Ishikawa (cell line): Measurements from ENCODE around the gene SRXN1.

Source experiments
- CEBPB ChIP-seq: IDR thresholded peaks from 2 replicates; pipeline ENCODE4 v1.6.1; 2012
- CREB1 ChIP-seq: IDR thresholded peaks from 2 replicates; pipeline ENCODE4 v1.6.1; 2012; ENCODE audit warnings: low read depth
- EGR1 ChIP-seq: IDR thresholded peaks from 2 replicates; pipeline ENCODE4 v1.6.1; 2012
- EP300 ChIP-seq: IDR thresholded peaks from 2 replicates; pipeline ENCODE4 v1.6.1; 2012; ENCODE audit warnings: borderline replicate concordance
- NFIC ChIP-seq: IDR thresholded peaks from 2 replicates; pipeline ENCODE4 v1.6.1; 2012
- RAD21 ChIP-seq: IDR thresholded peaks from 2 replicates; pipeline ENCODE4 v1.6.1; 2012; ENCODE audit warnings: low read depth
- TAF1 ChIP-seq: IDR thresholded peaks from 2 replicates; pipeline ENCODE4 v1.6.1; 2012; ENCODE audit warnings: low read depth, mild to moderate bottlenecking
- TEAD4 ChIP-seq: IDR thresholded peaks from 2 replicates; pipeline ENCODE4 v1.6.1; 2012
- USF1 ChIP-seq: IDR thresholded peaks from 2 replicates; pipeline ENCODE4 v1.6.1; 2012
- YY1 ChIP-seq: IDR thresholded peaks from 2 replicates; pipeline ENCODE4 v1.6.1; 2012; ENCODE audit warnings: low read depth
- ZBTB7A ChIP-seq: IDR thresholded peaks from 2 replicates; pipeline ENCODE4 v1.6.1; 2012; ENCODE audit warnings: low read depth
- TF ChIP-seq, protein P1 (sequence below): IDR thresholded peaks from 2 replicates; pipeline ENCODE4 v1.6.1; 2012
- TF ChIP-seq, protein P2 (sequence below): IDR thresholded peaks from 2 replicates; pipeline ENCODE4 v1.6.1; 2012; ENCODE audit warnings: low read depth, mild to moderate bottlenecking

DNA sequence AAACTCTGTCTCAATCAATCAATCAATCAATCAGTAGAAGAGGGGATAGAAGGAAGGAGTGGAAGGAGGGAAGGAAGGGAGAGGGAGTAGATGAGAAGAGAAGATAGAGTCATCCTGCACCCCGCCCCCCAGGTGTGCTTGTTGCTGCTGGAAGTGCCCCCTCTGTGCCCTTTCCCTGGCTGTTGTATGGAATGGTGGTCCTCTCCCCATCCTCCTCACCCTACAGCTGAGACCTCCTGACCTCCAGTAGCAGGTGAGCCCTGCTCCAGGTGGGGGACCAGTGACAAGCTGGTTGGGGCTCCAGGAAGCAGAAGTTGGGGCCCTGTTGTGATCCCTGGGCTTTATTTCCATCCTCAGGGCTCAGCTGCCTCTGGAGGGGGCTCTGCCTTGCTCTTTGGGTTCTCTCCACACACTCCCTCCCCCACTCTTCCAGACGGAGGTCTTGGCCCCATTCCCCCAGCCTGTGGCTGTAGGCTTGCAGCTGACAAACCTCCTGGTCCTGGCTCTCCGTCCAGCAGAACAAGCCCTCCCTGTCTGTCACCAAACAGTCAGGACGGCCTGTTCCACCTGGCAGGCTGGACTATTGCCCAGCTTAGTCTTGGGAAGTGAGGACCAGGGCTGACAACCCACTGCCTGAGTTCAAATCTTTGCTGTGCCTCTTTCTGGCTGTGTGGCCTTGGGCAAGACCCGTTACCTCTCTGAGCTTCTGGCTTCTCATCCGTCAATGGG, 48.6 kb upstream of the SRXN1 start:
- TF ChIP-seq YY1 (no peak), RAD21 (no peak), TAF1 (no peak), EP300 (no peak), NFIC (no peak), EGR1 (no peak), ZBTB7A (no peak), USF1 (no peak), CEBPB (no peak), TEAD4 (no peak), CREB1 (no peak)
- TF ChIP-seq, protein P1, sequence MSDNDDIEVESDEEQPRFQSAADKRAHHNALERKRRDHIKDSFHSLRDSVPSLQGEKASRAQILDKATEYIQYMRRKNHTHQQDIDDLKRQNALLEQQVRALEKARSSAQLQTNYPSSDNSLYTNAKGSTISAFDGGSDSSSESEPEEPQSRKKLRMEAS, result no peak
- TF ChIP-seq, protein P2, sequence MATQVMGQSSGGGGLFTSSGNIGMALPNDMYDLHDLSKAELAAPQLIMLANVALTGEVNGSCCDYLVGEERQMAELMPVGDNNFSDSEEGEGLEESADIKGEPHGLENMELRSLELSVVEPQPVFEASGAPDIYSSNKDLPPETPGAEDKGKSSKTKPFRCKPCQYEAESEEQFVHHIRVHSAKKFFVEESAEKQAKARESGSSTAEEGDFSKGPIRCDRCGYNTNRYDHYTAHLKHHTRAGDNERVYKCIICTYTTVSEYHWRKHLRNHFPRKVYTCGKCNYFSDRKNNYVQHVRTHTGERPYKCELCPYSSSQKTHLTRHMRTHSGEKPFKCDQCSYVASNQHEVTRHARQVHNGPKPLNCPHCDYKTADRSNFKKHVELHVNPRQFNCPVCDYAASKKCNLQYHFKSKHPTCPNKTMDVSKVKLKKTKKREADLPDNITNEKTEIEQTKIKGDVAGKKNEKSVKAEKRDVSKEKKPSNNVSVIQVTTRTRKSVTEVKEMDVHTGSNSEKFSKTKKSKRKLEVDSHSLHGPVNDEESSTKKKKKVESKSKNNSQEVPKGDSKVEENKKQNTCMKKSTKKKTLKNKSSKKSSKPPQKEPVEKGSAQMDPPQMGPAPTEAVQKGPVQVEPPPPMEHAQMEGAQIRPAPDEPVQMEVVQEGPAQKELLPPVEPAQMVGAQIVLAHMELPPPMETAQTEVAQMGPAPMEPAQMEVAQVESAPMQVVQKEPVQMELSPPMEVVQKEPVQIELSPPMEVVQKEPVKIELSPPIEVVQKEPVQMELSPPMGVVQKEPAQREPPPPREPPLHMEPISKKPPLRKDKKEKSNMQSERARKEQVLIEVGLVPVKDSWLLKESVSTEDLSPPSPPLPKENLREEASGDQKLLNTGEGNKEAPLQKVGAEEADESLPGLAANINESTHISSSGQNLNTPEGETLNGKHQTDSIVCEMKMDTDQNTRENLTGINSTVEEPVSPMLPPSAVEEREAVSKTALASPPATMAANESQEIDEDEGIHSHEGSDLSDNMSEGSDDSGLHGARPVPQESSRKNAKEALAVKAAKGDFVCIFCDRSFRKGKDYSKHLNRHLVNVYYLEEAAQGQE, result no peak
